IMR-90 (cell line): ENCODE measurements around the gene TRAPPC3L. TPM values are rescaled to one million over a fixed set of nuclear protein-coding genes. Genes with fewer than 3 reads are reported as not detected.
A peak's percentile ranks its signal among the peaks of the same experiment; 100 is the strongest.

Experiments used
- ATAC-seq: fragments of 200-7000 bp; cut with Tn5 transposase; 2 replicates; pipeline ENCODE4 v1.9.1; 2020; ENCODE audit warnings: low read depth, mild to moderate bottlenecking, moderate library complexity
- BruUV-seq: library from RNA; stranded (reverse); fragments of 400-500 nt; replicated peaks from 2 replicates; lab custom pipeline; 2021; lab: Mats Ljungman, UMichigan
- CTCF ChIA-PET: fragments of 300-600 bp; formaldehyde crosslinking; extraction: SDS; loops from one replicate; lab custom pipeline; 2021; ENCODE audit warnings: antibody characterized with exemption; lab: Yijun Ruan, JAX
- POLR2A ChIA-PET: fragments of 300-600 bp; sonication (Branson Sonifier 250); formaldehyde crosslinking; loops from one replicate; lab custom pipeline; 2022; ENCODE audit warnings: antibody characterized with exemption; ENCODE audit not compliant: unreplicated experiment; lab: Charles Lee
- DNase-seq: peaks from one replicate; pipeline ENCODE4 v3.0.0; 2013
- H2AFZ ChIP-seq: replicated peaks from 2 replicates; pipeline ENCODE3; 2013; ENCODE audit warnings: low read length, mild to moderate bottlenecking; ENCODE audit not compliant: poor library complexity
- H2AK5ac ChIP-seq: 2 replicates; pipeline ENCODE4 v1.6.1; 2013; ENCODE audit warnings: low read depth, low read length, inconsistent platforms
- H2AK9ac ChIP-seq: replicated peaks from 2 replicates; pipeline ENCODE3; 2013; ENCODE audit warnings: mild to moderate bottlenecking, low read depth, low read length, moderate library complexity; ENCODE audit not compliant: poor library complexity
- H2BK120ac ChIP-seq: 2 replicates; pipeline ENCODE4 v1.6.1; 2013; ENCODE audit warnings: low read depth, low read length, inconsistent platforms
- H2BK15ac ChIP-seq: 3 replicates; pipeline ENCODE4 v1.6.1; 2013; ENCODE audit warnings: low read depth, low read length, inconsistent platforms
- H2BK20ac ChIP-seq: 2 replicates; pipeline ENCODE4 v1.6.1; 2013; ENCODE audit warnings: low read depth, mild to moderate bottlenecking, inconsistent platforms, low read length, moderate library complexity
- H2BK5ac ChIP-seq: 2 replicates; pipeline ENCODE4 v1.6.1; 2013; ENCODE audit warnings: mild to moderate bottlenecking, low read depth, low read length, inconsistent platforms; ENCODE audit not compliant: poor library complexity, severe bottlenecking
- H3K14ac ChIP-seq: replicated peaks from 2 replicates; pipeline ENCODE4 v1.6.1; 2013; ENCODE audit warnings: low read depth, low read length, inconsistent platforms
- H3K18ac ChIP-seq: 2 replicates; pipeline ENCODE4 v1.6.1; 2013; ENCODE audit warnings: low read depth, low read length, control low read depth
- H3K23ac ChIP-seq: 2 replicates; pipeline ENCODE4 v1.6.1; 2013; ENCODE audit warnings: low read depth, low read length, inconsistent platforms
- H3K27ac ChIP-seq: 2 replicates; pipeline ENCODE4 v1.5.1; 2013; ENCODE audit warnings: mild to moderate bottlenecking, control low read depth, low read length; ENCODE audit not compliant: insufficient read depth
- H3K27me3 ChIP-seq: 2 replicates; pipeline ENCODE4 v1.6.1; 2013; ENCODE audit warnings: low read length; ENCODE audit not compliant: control insufficient read depth, insufficient read depth
- H3K36me3 ChIP-seq: 2 replicates; pipeline ENCODE4 v1.6.1; 2013; ENCODE audit warnings: low read length, mixed read lengths; ENCODE audit not compliant: control insufficient read depth, insufficient read depth
- H3K4ac ChIP-seq: 2 replicates; pipeline ENCODE4 v1.6.1; 2013; ENCODE audit warnings: low read depth, low read length, inconsistent platforms
- H3K4me1 ChIP-seq: 2 replicates; pipeline ENCODE4 v1.6.1; 2013; ENCODE audit warnings: low read length, mixed read lengths; ENCODE audit not compliant: control insufficient read depth, insufficient read depth
- H3K4me2 ChIP-seq: 2 replicates; pipeline ENCODE4 v1.6.1; 2013; ENCODE audit warnings: low read depth, mild to moderate bottlenecking, control low read depth, low read length, moderate library complexity
- H3K4me3 ChIP-seq: 2 replicates; pipeline ENCODE4 v1.5.1; 2013; ENCODE audit warnings: low read depth, mild to moderate bottlenecking, control low read depth, low read length, moderate library complexity; ENCODE audit not compliant: insufficient read depth
- H3K56ac ChIP-seq: 2 replicates; pipeline ENCODE4 v1.6.1; 2013; ENCODE audit warnings: low read length, inconsistent platforms; ENCODE audit not compliant: insufficient read depth; ENCODE audit errors: extremely low read depth
- H3K79me1 ChIP-seq, 2 experiments: 2 replicates each; pipeline ENCODE4 v1.6.1; 2013; ENCODE audit warnings: low read length in 2 of 2, inconsistent platforms in 1 of 2, low read depth in 1 of 2
- H3K9ac ChIP-seq: 2 replicates; pipeline ENCODE4 v1.6.1; 2013; ENCODE audit warnings: low read depth, low read length, control low read depth
- H3K9me1 ChIP-seq: 2 replicates; pipeline ENCODE4 v1.6.1; 2013; ENCODE audit warnings: low read length, inconsistent platforms; ENCODE audit not compliant: insufficient read depth
- H3K9me3 ChIP-seq: 2 replicates; pipeline ENCODE4 v1.6.1; 2013; ENCODE audit warnings: low read length; ENCODE audit not compliant: control insufficient read depth, insufficient read depth
- H4K20me1 ChIP-seq: 2 replicates; pipeline ENCODE4 v1.6.1; 2013; ENCODE audit warnings: low read length, inconsistent platforms; ENCODE audit not compliant: insufficient read depth
- H4K5ac ChIP-seq: 2 replicates; pipeline ENCODE4 v1.6.1; 2013; ENCODE audit warnings: mild to moderate bottlenecking, low read depth, low read length, control low read depth
- H4K8ac ChIP-seq, 2 experiments: 2 replicates each; pipeline ENCODE4 v1.6.1; 2013; ENCODE audit warnings: low read depth in 2 of 2, low read length in 2 of 2, control low read depth in 1 of 2, inconsistent platforms in 1 of 2
- H4K91ac ChIP-seq: 2 replicates; pipeline ENCODE4 v1.6.1; 2013; ENCODE audit warnings: low read depth, low read length, inconsistent platforms; ENCODE audit not compliant: insufficient read depth
- BHLHE40 ChIP-seq: fragments of 150-350 bp; IDR thresholded peaks from 2 replicates; pipeline ENCODE4 v1.6.1; 2016; ENCODE audit warnings: mild to moderate bottlenecking, low read depth, low read length
- CEBPB ChIP-seq: IDR thresholded peaks from 2 replicates; pipeline ENCODE4 v1.6.1; 2012; ENCODE audit warnings: low read depth, low read length, improper control_type of control experiment
- CHD1 ChIP-seq: IDR thresholded peaks from 2 replicates; pipeline ENCODE4 v1.6.1; 2012; ENCODE audit warnings: low read depth, low read length, improper control_type of control experiment
- FOS ChIP-seq: fragments of 150-350 bp; IDR thresholded peaks from 2 replicates; pipeline ENCODE4 v1.6.1; 2016; ENCODE audit warnings: low read depth, low read length
- MAFK ChIP-seq: IDR thresholded peaks from 2 replicates; pipeline ENCODE4 v1.6.1; 2012; ENCODE audit warnings: low read depth, low read length, improper control_type of control experiment
- MAZ ChIP-seq: IDR thresholded peaks from 2 replicates; pipeline ENCODE4 v1.6.1; 2012; ENCODE audit warnings: low read depth, mild to moderate bottlenecking, low read length, improper control_type of control experiment, moderate library complexity, borderline replicate concordance
- MXI1 ChIP-seq: IDR thresholded peaks from 2 replicates; pipeline ENCODE4 v1.6.1; 2012; ENCODE audit warnings: low read depth, mild to moderate bottlenecking, low read length, moderate library complexity, borderline replicate concordance
- NFE2L2 ChIP-seq: fragments of 150-350 bp; IDR thresholded peaks from 2 replicates; pipeline ENCODE4 v1.6.1; 2016; ENCODE audit warnings: low read depth, mild to moderate bottlenecking, low read length
- POLR2A ChIP-seq: IDR thresholded peaks from 2 replicates; pipeline ENCODE4 v1.6.1; 2012; ENCODE audit warnings: mild to moderate bottlenecking, low read depth, low read length
- RAD21 ChIP-seq: IDR thresholded peaks from 2 replicates; pipeline ENCODE4 v1.6.1; 2012; ENCODE audit warnings: low read length, improper control_type of control experiment
- RCOR1 ChIP-seq: IDR thresholded peaks from 2 replicates; pipeline ENCODE4 v1.6.1; 2012; ENCODE audit warnings: mild to moderate bottlenecking, low read length, improper control_type of control experiment; ENCODE audit not compliant: insufficient replicate concordance
- RFX5 ChIP-seq: IDR thresholded peaks from 2 replicates; pipeline ENCODE4 v1.8.0; 2012; ENCODE audit warnings: low read depth, mild to moderate bottlenecking, low read length, moderate library complexity
- SMC3 ChIP-seq: fragments of 150-350 bp; IDR thresholded peaks from 2 replicates; pipeline ENCODE4 v1.6.1; 2016; ENCODE audit warnings: low read depth, mild to moderate bottlenecking, antibody characterized with exemption, low read length, moderate library complexity
- WGBS, 2 experiments: methylation state at CpG; one replicate each; pipeline versions ENCODE4 v1.1.5 to v1.1.7; 2013; ENCODE audit warnings: missing lambda C conversion rate in 2 of 2; ENCODE audit not compliant: insufficient read length in 1 of 2; ENCODE audit errors: extremely low coverage in 2 of 2; 5-methylcytosine and 5-hydroxymethylcytosine counted together
- dilution Hi-C: fragments of 300-500 bp; cut with HindIII; formaldehyde crosslinking; loops from one replicate; pipeline ENCODE4 v1.14.3; 2018; ENCODE audit warnings: low sequenced_read_pairs; ENCODE audit not compliant: unreplicated experiment
- in situ Hi-C: fragments of 300-500 bp; cut with MboI; formaldehyde crosslinking; loops from 3 replicates; pipeline ENCODE4 v1.14.3; 2019; ENCODE audit warnings: low sequenced_read_pairs, inconsistent platforms, mixed read lengths
- intact Hi-C: fragments of 100-400 bp; cut with micrococcal nuclease; formaldehyde crosslinking; loops from 2 replicates; pipeline ENCODE4 v1.10.0; 2022
- polyA plus RNA-seq, 3 experiments: library from polyadenylated mRNA; depleted of rRNA; stranded (reverse); fragments of >200 nt; gene quantifications; 2 replicates each; pipeline ENCODE4 v1.2.3, GENCODE V29; 2012; ENCODE audit warnings: low replicate concordance in 1 of 3
- total RNA-seq: library from RNA; depleted of rRNA; stranded (reverse); fragments of >200 nt; gene quantifications from 2 replicates; pipeline ENCODE4 v1.2.3, GENCODE V29; 2012
- TF ChIP-seq, protein P1 (sequence below): fragments of 150-350 bp; IDR thresholded peaks from 2 replicates; pipeline ENCODE4 v1.6.1; 2016; ENCODE audit warnings: low read depth, mild to moderate bottlenecking, low read length, moderate library complexity, borderline replicate concordance
- TF ChIP-seq, protein P2 (sequence below): fragments of 150-350 bp; IDR thresholded peaks from 2 replicates; pipeline ENCODE4 v1.6.1; 2017; ENCODE audit warnings: mild to moderate bottlenecking, antibody characterized with exemption, low read length, low read depth
- TF ChIP-seq, protein P3 (sequence below): conservative IDR thresholded peaks from 2 replicates; pipeline ENCODE4 v1.5.1; 2012; ENCODE audit warnings: mild to moderate bottlenecking, low read depth, low read length, improper control_type of control experiment

Gene TRAPPC3L
- total and polyA plus RNA-seq, 2 of the 4 experiments (the other 2 are of a cell fraction) = 0.03 TPM; not detected in 1

DNA sequence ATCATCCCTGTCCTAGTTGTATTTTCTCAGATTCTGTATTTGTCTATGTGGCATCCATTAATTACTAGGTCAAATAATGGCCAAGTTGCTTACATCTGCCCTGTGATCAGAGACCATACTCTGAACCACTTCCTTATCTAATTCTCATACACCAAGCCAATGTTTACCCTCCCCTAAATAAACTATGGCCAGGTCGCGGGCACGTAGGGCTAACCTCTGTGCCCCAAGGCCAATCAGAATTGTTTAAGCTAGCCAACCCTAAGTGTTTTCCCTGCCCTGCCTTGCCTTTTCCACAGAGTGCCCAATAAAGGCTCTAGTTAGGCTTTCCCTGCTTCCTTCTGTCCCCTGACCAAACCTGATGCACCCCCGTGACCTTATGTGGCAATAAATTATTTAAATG, 5.3 kb upstream of the TRAPPC3L start:
- intact Hi-C loops = no loop called here
- in situ Hi-C loops = no loop called here

More for the DNA sequence above, 5.3 kb upstream of the TRAPPC3L start:
- DNase-seq (no peak), ATAC-seq (no peak)
- H3K4me2 ChIP-seq = no peak overlapping the region
- WGBS, 2 experiments = 56% methylated on average over 4 of the region's 4 CpGs; no CpG with 5 or more reads in 1 of the 2 experiments
- H3K9ac ChIP-seq = no peak overlapping the region
- H3K14ac ChIP-seq = no peak overlapping the region
- BruUV-seq = no TSS peak
- TF ChIP-seq FOS = no peak
- no peak for TF ChIP-seq CHD1
- no peak for TF ChIP-seq RFX5
- TF ChIP-seq RAD21 = no peak
- TF ChIP-seq, protein P1, sequence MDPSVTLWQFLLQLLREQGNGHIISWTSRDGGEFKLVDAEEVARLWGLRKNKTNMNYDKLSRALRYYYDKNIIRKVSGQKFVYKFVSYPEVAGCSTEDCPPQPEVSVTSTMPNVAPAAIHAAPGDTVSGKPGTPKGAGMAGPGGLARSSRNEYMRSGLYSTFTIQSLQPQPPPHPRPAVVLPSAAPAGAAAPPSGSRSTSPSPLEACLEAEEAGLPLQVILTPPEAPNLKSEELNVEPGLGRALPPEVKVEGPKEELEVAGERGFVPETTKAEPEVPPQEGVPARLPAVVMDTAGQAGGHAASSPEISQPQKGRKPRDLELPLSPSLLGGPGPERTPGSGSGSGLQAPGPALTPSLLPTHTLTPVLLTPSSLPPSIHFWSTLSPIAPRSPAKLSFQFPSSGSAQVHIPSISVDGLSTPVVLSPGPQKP = no peak
- no peak for TF ChIP-seq MXI1
- no peak for TF ChIP-seq MAFK
- no peak for TF ChIP-seq NFE2L2
- no peak for TF ChIP-seq CEBPB
- TF ChIP-seq POLR2A = no peak
- no peak for TF ChIP-seq BHLHE40
- TF ChIP-seq, protein P2, sequence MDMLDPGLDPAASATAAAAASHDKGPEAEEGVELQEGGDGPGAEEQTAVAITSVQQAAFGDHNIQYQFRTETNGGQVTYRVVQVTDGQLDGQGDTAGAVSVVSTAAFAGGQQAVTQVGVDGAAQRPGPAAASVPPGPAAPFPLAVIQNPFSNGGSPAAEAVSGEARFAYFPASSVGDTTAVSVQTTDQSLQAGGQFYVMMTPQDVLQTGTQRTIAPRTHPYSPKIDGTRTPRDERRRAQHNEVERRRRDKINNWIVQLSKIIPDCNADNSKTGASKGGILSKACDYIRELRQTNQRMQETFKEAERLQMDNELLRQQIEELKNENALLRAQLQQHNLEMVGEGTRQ = no peak
- TF ChIP-seq, protein P3, sequence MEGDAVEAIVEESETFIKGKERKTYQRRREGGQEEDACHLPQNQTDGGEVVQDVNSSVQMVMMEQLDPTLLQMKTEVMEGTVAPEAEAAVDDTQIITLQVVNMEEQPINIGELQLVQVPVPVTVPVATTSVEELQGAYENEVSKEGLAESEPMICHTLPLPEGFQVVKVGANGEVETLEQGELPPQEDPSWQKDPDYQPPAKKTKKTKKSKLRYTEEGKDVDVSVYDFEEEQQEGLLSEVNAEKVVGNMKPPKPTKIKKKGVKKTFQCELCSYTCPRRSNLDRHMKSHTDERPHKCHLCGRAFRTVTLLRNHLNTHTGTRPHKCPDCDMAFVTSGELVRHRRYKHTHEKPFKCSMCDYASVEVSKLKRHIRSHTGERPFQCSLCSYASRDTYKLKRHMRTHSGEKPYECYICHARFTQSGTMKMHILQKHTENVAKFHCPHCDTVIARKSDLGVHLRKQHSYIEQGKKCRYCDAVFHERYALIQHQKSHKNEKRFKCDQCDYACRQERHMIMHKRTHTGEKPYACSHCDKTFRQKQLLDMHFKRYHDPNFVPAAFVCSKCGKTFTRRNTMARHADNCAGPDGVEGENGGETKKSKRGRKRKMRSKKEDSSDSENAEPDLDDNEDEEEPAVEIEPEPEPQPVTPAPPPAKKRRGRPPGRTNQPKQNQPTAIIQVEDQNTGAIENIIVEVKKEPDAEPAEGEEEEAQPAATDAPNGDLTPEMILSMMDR = no peak
- TF ChIP-seq MAZ = no peak
- TF ChIP-seq RCOR1 = no peak
- TF ChIP-seq SMC3 = no peak
- POLR2A ChIA-PET = no interaction called here
- H4K20me1 ChIP-seq = no peaks in the 10 kb centered on the region
- dilution Hi-C loops = no loop called here
- no peak overlapping the region for H3K27ac ChIP-seq
- no peaks in the 10 kb centered on the region for H3K36me3 ChIP-seq
- no peak overlapping the region for H2AK9ac ChIP-seq
- no peak overlapping the region for H2AK5ac ChIP-seq
- no peak overlapping the region for H4K8ac ChIP-seq
- no peak overlapping the region for H3K56ac ChIP-seq
- no peaks in the 10 kb centered on the region for H3K79me1 ChIP-seq
- H3K27me3 ChIP-seq = no peaks in the 10 kb centered on the region
- H2BK20ac ChIP-seq = no peak overlapping the region
- no peaks in the 10 kb centered on the region for H3K9me3 ChIP-seq
- H4K91ac ChIP-seq = no peak overlapping the region
- CTCF ChIA-PET = no interaction called here
- no peak overlapping the region for H3K23ac ChIP-seq
- no peak overlapping the region for H2BK120ac ChIP-seq
- peaks cover under 1% of the 10 kb centered on the region; the same call in 1 of the 2 replicates for H3K4me1 ChIP-seq
- H3K18ac ChIP-seq = no peak overlapping the region
- no peak overlapping the region for H4K5ac ChIP-seq
- H2AFZ ChIP-seq = peak overlapping the region; percentile 40
- H3K4me3 ChIP-seq = no peak overlapping the region
- H2BK15ac ChIP-seq = no peak overlapping the region
- no peaks in the 10 kb centered on the region for H3K9me1 ChIP-seq
- no peak overlapping the region for H2BK5ac ChIP-seq
- no peak overlapping the region for H3K4ac ChIP-seq
